NCI-H345 treated with DMSO at 0.1 percent for 48 hours (cell line): ENCODE results near the gene DCTN3.

ENCODE experiments used
- DNase-seq: peaks from one replicate; lab custom pipeline; 2025; ENCODE audit not compliant: unreplicated experiment; lab: John Stamatoyannopoulos, UW

DCTN3 gene

DNA sequence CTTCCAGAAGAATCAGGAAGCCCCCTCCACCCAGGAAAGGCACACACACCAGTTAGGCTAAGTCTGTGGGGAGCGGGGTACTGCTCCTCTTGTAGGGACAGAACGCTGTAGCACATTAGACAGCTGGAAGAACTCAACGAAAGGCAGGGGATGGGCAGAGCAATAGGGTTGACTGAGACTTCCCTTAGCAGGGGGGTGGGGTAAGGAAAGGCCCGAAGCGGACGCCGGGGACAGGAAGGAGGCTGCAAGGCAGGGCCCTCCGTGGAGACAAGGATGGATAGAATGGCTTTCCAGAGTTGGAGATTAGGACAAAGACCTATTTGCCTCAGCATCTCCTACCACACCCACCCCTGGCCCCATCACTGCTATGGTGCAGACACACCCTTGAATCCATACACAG, 45.1 kb downstream of the DCTN3 start:
- DNase-seq, result no peak

DNA sequence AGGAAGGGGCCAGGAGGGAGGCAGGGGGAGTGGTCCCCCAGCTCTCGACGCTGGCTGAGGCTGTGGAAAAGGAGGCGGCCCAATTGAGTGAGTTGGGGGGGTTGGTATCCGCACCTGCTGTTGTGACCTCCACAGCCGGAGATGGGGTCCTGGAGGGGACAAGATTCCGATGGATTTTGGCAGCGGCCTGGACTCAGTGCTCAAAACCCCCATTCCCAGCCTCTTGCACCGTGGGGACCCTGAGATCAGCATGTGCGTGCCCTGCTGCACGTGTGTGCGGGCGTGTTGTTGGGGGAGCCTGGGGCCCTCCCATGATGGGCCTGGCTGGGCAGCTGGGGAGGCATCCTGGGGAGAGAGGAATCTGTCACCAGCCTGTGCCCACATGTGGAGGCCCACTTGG, 45.7 kb downstream of the DCTN3 start:
- no peak for DNase-seq

DNA sequence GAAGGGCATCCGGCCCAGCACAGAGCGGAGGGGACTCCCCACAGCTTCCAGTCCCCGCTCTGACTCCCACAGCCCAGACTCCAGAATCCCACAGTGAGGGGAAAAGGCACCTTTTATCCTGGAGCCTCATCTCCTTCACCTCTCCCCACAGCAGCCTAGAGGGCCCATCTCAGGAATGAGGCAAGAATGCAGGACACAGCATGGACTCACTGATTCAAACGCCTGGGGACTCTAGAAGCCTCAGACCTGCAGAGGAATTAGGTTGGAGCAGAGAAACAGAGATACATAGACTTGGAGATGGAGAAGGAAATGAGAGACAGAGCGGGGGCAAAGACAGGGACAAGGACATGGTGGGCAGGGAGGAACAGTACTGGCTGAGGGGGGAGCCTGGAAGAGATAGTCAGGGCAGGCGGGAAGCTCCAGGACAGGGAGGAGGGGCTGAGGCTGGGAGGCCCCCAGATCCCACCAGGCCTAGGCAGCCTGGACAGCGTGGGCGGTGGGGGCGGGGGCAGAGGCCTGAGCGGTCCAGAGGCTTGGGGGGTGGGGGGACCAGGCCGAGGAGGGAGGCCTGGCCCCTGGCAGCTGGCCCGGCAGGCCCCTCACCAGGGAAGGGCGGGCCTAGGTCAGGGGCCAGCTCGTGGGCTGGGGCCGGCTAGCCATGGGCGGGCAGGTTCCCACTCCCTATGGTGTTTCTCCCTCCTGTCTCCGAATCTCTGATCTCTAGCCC, 46.5 kb downstream of the DCTN3 start:
- DNase-seq, result no peak

DNA sequence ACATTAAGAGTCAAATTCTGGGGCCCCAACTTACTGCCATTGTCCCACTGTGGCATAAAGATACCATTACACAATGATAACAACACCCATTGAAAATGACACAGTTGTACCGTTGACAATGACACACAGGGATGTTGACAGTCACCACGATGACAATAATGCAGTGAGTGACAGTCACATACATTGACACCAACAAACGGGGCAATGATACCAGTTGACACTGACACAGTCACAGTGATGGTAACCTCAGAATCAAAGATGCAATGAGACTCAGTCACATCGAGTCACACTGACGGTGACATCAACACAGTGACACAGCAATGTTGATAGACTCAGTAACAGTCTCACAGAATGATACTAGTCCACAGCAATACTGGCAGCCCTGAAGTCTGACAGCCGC, 47.7 kb downstream of the DCTN3 start:
- DNase-seq, result no peak

DNA sequence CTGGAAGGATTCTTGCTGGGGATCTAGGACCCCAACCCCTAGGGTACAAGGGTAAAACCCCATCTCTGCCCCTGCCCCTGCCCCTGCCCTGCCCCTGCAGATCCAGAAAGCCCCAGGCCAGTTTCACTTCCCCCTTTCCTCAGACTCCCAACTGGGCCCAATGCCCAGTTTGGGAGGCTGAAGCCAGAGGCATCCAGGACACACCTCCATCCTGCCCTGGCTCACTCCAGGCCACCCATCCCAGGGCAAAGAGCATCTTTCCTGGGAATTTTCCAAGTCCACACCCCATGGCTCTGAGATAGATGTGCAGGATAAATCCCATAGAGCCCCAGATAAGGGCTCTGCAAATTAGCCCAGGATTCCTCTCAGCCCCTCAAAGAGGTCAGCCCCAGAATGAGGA, 48.2 kb downstream of the DCTN3 start:
- no peak for DNase-seq

DNA sequence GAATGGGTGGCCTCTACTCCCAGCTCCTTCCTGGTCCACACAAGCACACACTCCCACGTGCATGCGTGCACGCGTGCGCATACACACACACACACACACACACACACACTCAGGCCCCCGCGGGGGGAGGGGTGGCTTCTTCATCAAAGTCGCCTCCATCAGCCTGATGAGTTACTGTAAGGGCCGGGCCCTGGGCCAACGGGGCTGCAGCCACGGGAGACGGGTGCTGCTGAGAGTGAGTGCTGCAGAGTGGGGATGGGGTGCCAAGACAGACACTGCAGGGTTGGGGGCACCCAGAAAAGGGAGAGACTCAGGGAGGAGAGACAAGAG, 48.8 kb downstream of the DCTN3 start:
- DNase-seq, result no peak

DNA sequence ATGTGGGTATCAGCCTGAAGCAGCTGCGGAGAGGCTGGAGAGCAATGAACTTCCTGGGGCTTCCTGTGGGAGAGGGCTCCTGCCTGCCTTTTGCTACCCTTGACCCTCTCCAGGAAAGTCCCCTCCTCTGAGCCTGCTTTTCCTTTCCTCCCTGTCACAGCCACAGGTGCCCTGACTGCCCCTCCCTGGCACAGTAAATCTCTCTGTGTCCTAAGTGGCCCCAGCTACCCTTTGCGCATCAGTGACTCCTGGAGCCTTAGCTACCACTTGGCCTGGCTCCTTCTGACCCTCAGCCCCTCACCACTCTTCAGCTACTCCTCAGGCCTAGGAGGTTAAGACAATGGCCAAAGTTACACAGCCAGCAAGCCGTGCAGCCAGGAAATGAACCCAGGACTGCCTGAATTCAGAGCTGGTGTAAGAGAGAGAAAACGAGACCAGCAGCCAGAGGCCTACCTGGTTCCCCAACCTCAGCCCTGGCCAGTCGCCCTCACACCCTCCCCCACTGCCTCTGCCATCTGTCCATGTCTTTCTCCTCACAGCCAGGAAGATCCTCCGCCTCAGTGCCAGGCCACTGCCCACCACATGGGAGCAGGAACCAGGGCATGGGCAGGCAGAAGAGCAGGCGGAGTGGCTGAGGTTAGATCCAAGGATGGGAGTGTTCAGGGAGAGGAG, 49.4 kb downstream of the DCTN3 start:
- DNase-seq, result no peak

DNA sequence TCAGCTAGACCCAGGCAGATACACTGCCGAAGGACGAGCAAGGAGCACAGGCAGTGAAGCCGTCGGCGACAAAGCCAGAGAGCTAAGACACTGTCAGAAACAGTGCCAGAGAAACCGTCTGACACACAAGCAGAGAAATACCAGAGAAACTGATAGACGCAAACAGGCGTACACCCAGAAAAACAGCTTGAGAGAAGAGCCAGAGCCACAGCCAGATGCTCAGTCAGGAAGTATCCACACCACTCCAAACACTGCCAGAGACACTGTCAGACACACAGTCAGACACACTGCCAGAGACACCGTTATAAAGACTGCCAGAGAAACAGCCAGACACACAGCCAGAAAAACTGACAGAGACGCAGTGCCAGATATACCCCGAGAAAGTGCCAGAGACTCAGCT, 49.9 kb downstream of the DCTN3 start:
- no peak for DNase-seq

DNA sequence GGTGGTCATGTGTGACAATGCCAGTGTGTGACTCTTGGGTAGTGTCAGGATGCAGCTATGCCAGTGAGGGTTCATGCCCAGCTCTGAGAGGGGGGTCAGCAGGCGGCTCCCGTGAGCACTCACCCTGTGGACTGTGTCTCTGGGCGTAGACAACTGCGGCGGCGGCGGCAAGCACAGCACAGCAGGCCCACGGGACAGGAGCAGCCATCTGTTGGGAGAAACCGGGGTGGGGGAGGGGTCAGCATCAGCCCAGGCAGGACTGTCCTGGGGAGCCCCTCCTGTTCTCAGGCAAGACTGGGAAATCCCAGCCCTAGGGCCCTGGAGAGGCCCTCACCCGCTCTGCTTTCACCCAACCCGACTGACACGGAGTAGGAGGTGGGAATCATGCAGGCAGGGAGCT, 51.5 kb downstream of the DCTN3 start:
- no peak for DNase-seq

DNA sequence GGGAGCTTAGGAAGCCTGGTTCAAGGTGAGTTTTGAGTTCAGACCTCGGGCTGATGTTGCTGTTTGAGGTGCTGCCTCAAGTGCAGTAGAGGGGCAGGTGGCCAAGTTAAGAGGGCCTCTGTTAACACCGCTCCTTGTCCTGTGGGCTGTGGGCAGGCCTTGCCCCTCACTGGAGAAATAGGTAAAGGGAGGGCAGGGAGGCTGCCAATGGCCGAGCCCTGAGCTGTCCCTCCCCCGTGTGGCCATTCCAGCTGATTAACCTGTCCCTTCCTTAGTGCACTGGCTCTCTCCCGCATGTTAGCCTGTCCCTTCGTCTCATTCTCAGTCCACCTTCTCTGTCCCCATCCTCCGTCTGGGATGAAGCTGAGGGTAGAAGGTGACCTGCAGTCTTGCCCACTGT, 52.2 kb downstream of the DCTN3 start:
- no peak for DNase-seq

DNA sequence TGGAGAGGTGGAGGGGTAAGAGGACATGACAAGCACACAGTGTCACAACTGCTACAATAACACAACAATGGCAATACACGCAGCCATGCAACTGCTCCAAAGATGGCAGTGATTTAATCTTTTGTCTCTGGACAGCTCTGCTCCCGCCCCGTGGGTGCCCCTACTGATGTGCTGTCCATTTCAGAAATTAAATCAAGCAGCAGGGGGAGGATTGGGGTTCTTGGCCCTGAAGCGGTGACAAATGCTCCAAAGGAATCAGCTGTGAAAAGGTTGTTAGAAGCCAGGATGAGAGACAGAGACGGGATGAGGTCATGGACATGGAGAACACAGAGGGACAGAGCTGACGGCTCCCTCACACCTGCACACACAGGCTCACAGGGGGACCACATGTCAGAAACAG, 53.3 kb downstream of the DCTN3 start:
- no peak for DNase-seq

DNA sequence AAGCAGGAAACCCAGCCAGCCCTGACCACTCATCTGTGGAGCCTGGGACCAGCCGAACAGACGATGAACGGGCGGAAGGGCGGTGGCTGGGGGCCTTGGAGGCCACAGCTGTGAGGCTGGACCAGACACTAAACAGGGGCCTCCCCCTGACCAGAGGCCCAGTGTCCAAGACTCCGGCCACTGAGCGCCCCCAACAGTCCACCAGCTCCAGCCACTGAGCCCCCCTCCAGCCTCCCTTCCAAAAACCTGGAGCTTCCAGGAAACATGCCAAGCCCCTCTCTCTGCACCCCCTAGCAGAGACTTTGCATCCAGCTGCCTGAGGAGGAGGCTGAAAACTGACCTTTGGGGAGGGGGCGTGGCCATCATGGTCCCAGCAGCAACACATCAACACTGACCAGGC, 54.0 kb downstream of the DCTN3 start:
- no peak for DNase-seq

DNA sequence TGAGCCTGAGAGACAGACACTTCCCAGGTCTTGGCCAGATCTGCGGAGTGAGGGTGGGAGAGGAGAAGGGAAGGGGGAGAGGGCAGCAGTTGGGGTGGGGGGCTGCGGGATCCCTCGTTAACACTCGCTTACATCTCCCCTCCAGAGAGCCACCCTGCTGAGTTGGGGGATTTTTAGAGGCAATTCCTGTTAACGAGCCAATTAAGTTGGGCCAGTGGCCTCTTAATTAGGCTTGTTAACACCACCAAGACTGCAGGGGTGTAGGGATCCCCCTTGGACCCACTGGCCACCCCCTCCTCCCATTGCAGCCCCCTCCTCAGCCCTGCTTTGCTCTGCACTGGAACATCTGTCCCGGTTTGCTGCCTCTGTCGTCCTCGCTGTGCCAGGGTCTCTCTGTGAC, 54.4 kb downstream of the DCTN3 start:
- no peak for DNase-seq

DNA sequence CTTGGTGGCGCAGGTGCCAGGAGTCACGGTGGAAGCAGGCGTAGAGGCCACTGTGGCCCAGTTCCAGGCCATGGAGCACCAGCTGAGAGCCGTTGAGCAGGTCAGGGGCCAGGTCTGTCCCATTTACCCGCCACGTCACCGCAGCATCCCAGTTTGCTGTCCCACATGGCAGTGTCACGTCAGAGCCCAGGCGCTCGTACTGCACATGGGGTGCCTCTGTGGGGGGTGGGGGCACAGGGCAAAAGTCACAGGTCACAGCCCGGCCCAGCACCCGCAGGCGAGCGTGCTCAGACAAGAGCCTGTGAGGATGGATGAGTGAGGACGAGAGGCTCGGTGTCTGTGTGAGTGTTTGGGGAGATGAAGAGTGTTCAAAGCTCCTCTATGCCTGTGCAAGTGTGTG, 55.7 kb downstream of the DCTN3 start:
- no peak for DNase-seq
